Left kidney (tissue), 2 donors: ENCODE results near the gene SIGLEC14. TPM values are rescaled to one million over a fixed set of nuclear protein-coding genes. Genes with fewer than 3 reads are reported as not detected.

Source experiments
- DNase-seq: peaks from one replicate; pipeline ENCODE4 v3.0.0-alpha.2; 2013
- polyA plus RNA-seq: library from polyadenylated mRNA; unstranded; fragments of 120-200 nt; gene quantifications from one replicate; pipeline ENCODE4 v1.2.1, GENCODE V29; 2013; ENCODE audit not compliant: insufficient read length

The SIGLEC14 gene
- polyA plus RNA-seq, 1 donor, result 0.47 TPM

- DNase-seq, result no peak
Observed at GRCh38 chr19:51621178-51621577, 25.4 kb downstream of the SIGLEC14 start.

- no peak for DNase-seq
Observed at GRCh38 chr19:51615991-51616390, 30.6 kb downstream of the SIGLEC14 start.

- DNase-seq, result no peak
Observed at GRCh38 chr19:51614789-51615188, 31.8 kb downstream of the SIGLEC14 start.

- no peak for DNase-seq
Observed at GRCh38 chr19:51610576-51610975, 36.0 kb downstream of the SIGLEC14 start.

GRCh38 chr19:51607920-51608562 is 38.6 kb downstream of the SIGLEC14 start:
- peak; percentile 75 for DNase-seq

GRCh38 chr19:51607077-51607476 is 39.5 kb downstream of the SIGLEC14 start:
- DNase-seq, result no peak

GRCh38 chr19:51602189-51602854 is 44.3 kb downstream of the SIGLEC14 start:
- DNase-seq, result no peak

GRCh38 chr19:51600940-51601580 is 45.6 kb downstream of the SIGLEC14 start:
- DNase-seq, result no peak

- DNase-seq, result no peak
Observed at GRCh38 chr19:51599084-51599483, 47.5 kb downstream of the SIGLEC14 start.

GRCh38 chr19:51598159-51598915 is 48.3 kb downstream of the SIGLEC14 start:
- DNase-seq, result no peak

- no peak for DNase-seq
Observed at GRCh38 chr19:51595190-51596175, 51.1 kb downstream of the SIGLEC14 start.

GRCh38 chr19:51594774-51595109 is 51.9 kb downstream of the SIGLEC14 start:
- DNase-seq, result no peak

- peak; percentile 96 for DNase-seq
Observed at GRCh38 chr19:51593969-51594773, 52.5 kb downstream of the SIGLEC14 start.

- DNase-seq, result no peak
Observed at GRCh38 chr19:51593138-51593890, 53.3 kb downstream of the SIGLEC14 start.

Other genes with a start within 250 kb of the SIGLEC14 start
- gene SIGLEC10, start 229.2 kb downstream of the SIGLEC14 start, polyA plus RNA-seq, result 1.6 TPM
- 0.07 TPM for gene SIGLEC8, start 188.4 kb downstream of the SIGLEC14 start, polyA plus RNA-seq
- gene CEACAM18, start 168.3 kb downstream of the SIGLEC14 start, polyA plus RNA-seq, result not detected
- gene SIGLEC12, start 145.0 kb downstream of the SIGLEC14 start, polyA plus RNA-seq, result 0.10 TPM
- gene SIGLEC6, start 115.2 kb downstream of the SIGLEC14 start, polyA plus RNA-seq, result not detected
- gene ZNF175, start 75.5 kb downstream of the SIGLEC14 start, polyA plus RNA-seq, result 22.3 TPM
- not detected for gene SIGLEC5, start 16.4 kb downstream of the SIGLEC14 start, polyA plus RNA-seq
- 21.0 TPM for gene SPACA6, start 46.5 kb upstream of the SIGLEC14 start, polyA plus RNA-seq
- gene HAS1, start 77.2 kb upstream of the SIGLEC14 start, polyA plus RNA-seq, result not detected
- gene FPR1, start 105.1 kb upstream of the SIGLEC14 start, polyA plus RNA-seq, result 0.58 TPM
- 0.15 TPM for gene FPR2, start 114.4 kb upstream of the SIGLEC14 start, polyA plus RNA-seq
- 0.20 TPM for gene FPR3, start 148.3 kb upstream of the SIGLEC14 start, polyA plus RNA-seq
- gene ZNF577, start 241.1 kb upstream of the SIGLEC14 start, polyA plus RNA-seq, result 45.9 TPM